Measurements from ENCODE around the gene EPHA6.

DNA sequence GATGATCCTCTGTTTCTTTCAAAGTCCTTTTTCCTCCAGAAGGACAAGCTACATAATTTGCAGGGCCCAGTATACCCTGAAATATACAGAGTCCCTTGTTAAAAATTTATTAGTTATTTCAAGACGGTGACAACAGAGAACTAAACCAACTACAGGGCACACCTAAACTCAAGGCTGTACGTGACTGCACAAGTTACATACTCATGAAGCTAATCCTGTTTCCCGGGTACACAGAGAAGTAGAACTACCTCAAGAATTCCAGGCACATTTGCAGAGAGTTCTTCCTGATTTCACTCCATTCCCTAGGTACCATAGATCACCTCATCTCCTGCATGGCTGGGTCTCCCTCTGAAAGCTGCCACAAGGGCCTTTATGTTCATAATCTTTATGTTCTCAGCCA is 670.8 kb downstream of the EPHA6 start:
- TF ChIP-seq, protein P1, sequence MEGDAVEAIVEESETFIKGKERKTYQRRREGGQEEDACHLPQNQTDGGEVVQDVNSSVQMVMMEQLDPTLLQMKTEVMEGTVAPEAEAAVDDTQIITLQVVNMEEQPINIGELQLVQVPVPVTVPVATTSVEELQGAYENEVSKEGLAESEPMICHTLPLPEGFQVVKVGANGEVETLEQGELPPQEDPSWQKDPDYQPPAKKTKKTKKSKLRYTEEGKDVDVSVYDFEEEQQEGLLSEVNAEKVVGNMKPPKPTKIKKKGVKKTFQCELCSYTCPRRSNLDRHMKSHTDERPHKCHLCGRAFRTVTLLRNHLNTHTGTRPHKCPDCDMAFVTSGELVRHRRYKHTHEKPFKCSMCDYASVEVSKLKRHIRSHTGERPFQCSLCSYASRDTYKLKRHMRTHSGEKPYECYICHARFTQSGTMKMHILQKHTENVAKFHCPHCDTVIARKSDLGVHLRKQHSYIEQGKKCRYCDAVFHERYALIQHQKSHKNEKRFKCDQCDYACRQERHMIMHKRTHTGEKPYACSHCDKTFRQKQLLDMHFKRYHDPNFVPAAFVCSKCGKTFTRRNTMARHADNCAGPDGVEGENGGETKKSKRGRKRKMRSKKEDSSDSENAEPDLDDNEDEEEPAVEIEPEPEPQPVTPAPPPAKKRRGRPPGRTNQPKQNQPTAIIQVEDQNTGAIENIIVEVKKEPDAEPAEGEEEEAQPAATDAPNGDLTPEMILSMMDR (IDR thresholded peaks at IDR 0.05), result no peak
- TF ChIP-seq JUNB (IDR thresholded peaks at IDR 0.05) (no peak), CHD2 (IDR thresholded peaks at IDR 0.05; ENCODE audit: low read length, partially characterized antibody) (no peak), RCOR1 (IDR thresholded peaks at IDR 0.05; ENCODE audit: low read depth, low read length) (no peak), POLR2A (IDR thresholded peaks at IDR 0.05; ENCODE audit: low read length) (no peak), EP300 (IDR thresholded peaks at IDR 0.05) (no peak), CBX8 (IDR thresholded peaks at IDR 0.05) (no peak), CBX2 (IDR thresholded peaks at IDR 0.05; ENCODE audit: borderline replicate concordance, low read depth) (no peak), SMC3 (IDR thresholded peaks at IDR 0.05) (no peak)
- TF ChIP-seq, protein P2, sequence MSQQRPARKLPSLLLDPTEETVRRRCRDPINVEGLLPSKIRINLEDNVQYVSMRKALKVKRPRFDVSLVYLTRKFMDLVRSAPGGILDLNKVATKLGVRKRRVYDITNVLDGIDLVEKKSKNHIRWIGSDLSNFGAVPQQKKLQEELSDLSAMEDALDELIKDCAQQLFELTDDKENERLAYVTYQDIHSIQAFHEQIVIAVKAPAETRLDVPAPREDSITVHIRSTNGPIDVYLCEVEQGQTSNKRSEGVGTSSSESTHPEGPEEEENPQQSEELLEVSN (IDR thresholded peaks at IDR 0.05; ENCODE audit: borderline replicate concordance, low read depth), result no peak
- TF ChIP-seq, protein P3, sequence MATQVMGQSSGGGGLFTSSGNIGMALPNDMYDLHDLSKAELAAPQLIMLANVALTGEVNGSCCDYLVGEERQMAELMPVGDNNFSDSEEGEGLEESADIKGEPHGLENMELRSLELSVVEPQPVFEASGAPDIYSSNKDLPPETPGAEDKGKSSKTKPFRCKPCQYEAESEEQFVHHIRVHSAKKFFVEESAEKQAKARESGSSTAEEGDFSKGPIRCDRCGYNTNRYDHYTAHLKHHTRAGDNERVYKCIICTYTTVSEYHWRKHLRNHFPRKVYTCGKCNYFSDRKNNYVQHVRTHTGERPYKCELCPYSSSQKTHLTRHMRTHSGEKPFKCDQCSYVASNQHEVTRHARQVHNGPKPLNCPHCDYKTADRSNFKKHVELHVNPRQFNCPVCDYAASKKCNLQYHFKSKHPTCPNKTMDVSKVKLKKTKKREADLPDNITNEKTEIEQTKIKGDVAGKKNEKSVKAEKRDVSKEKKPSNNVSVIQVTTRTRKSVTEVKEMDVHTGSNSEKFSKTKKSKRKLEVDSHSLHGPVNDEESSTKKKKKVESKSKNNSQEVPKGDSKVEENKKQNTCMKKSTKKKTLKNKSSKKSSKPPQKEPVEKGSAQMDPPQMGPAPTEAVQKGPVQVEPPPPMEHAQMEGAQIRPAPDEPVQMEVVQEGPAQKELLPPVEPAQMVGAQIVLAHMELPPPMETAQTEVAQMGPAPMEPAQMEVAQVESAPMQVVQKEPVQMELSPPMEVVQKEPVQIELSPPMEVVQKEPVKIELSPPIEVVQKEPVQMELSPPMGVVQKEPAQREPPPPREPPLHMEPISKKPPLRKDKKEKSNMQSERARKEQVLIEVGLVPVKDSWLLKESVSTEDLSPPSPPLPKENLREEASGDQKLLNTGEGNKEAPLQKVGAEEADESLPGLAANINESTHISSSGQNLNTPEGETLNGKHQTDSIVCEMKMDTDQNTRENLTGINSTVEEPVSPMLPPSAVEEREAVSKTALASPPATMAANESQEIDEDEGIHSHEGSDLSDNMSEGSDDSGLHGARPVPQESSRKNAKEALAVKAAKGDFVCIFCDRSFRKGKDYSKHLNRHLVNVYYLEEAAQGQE (IDR thresholded peaks at IDR 0.05), result no peak
- TF ChIP-seq, protein P4, sequence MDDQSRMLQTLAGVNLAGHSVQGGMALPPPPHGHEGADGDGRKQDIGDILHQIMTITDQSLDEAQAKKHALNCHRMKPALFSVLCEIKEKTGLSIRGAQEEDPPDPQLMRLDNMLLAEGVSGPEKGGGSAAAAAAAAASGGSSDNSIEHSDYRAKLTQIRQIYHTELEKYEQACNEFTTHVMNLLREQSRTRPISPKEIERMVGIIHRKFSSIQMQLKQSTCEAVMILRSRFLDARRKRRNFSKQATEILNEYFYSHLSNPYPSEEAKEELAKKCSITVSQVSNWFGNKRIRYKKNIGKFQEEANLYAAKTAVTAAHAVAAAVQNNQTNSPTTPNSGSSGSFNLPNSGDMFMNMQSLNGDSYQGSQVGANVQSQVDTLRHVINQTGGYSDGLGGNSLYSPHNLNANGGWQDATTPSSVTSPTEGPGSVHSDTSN (IDR thresholded peaks at IDR 0.05), result no peak
- TF ChIP-seq, protein P5, sequence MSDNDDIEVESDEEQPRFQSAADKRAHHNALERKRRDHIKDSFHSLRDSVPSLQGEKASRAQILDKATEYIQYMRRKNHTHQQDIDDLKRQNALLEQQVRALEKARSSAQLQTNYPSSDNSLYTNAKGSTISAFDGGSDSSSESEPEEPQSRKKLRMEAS (IDR thresholded peaks at IDR 0.05), result no peak
- TF ChIP-seq, protein P6, sequence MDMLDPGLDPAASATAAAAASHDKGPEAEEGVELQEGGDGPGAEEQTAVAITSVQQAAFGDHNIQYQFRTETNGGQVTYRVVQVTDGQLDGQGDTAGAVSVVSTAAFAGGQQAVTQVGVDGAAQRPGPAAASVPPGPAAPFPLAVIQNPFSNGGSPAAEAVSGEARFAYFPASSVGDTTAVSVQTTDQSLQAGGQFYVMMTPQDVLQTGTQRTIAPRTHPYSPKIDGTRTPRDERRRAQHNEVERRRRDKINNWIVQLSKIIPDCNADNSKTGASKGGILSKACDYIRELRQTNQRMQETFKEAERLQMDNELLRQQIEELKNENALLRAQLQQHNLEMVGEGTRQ (IDR thresholded peaks at IDR 0.05), result no peak

Measured in A549 (cell line).